Aorta (tissue), 5 donors: Measurements from ENCODE around the gene CLDN6. TPM values are rescaled to one million over a fixed set of nuclear protein-coding genes. Genes with fewer than 3 reads are reported as not detected.
A peak's percentile ranks its signal among the peaks of the same experiment; 100 is the strongest.

ENCODE experiments used
- ATAC-seq: fragments of 200-7000 bp; cut with Tn5 transposase; one replicate; pipeline ENCODE4 v1.9.1; 2022; ENCODE audit warnings: moderate library complexity; ENCODE audit not compliant: low FRiP score
- DNase-seq, 2 donors: peaks; one replicate each; pipeline ENCODE4 v3.0.0-alpha.2; 2020
- H3K27ac ChIP-seq, 2 donors: one replicate each; pipeline ENCODE4 v1.5.1; 2013; ENCODE audit warnings: low read length in 2 of 2, mild to moderate bottlenecking in 2 of 2, moderate library complexity in 2 of 2, control low read depth in 1 of 2, inconsistent platforms in 1 of 2, low read depth in 1 of 2
- H3K27me3 ChIP-seq, 2 donors: one replicate each; pipeline ENCODE4 v1.6.1; 2013; ENCODE audit warnings: control low read depth in 1 of 2, low read length in 1 of 2, mild to moderate bottlenecking in 1 of 2, moderate library complexity in 1 of 2; ENCODE audit not compliant: insufficient read depth in 2 of 2, control insufficient read depth in 1 of 2
- H3K36me3 ChIP-seq, 2 donors: one replicate each; pipeline ENCODE4 v1.6.1; 2013; ENCODE audit warnings: control low read depth in 1 of 2, low read length in 1 of 2, mild to moderate bottlenecking in 1 of 2; ENCODE audit not compliant: insufficient read depth in 2 of 2, control insufficient read depth in 1 of 2
- H3K4me1 ChIP-seq, 2 donors: one replicate each; pipeline ENCODE4 v1.6.1; 2013; ENCODE audit warnings: low read length in 2 of 2, control low read depth in 1 of 2, mild to moderate bottlenecking in 1 of 2, moderate library complexity in 1 of 2; ENCODE audit not compliant: insufficient read depth in 2 of 2, control insufficient read depth in 1 of 2
- H3K4me3 ChIP-seq, 2 donors: one replicate each; pipeline ENCODE4 v1.5.1; 2013; ENCODE audit warnings: low read length in 2 of 2, control low read depth in 1 of 2, mild to moderate bottlenecking in 1 of 2
- H3K9me3 ChIP-seq: one replicate; pipeline ENCODE4 v1.6.1; 2013; ENCODE audit warnings: mild to moderate bottlenecking, low read length; ENCODE audit not compliant: control insufficient read depth
- WGBS, 2 donors: extraction: QIAGEN DNeasy Blood & Tissue Kit; methylation state at CpG; one replicate each; pipeline ENCODE4 v1.1.7; 2013; 5-methylcytosine and 5-hydroxymethylcytosine counted together
- intact Hi-C, 2 donors: fragments of 100-400 bp; cut with DNase I; formaldehyde crosslinking; loops; one replicate each; pipeline versions ENCODE4 v1.14.2 to v1.15.0; 2022
- polyA plus RNA-seq, 2 donors: library from polyadenylated mRNA; stranded (reverse); fragments of 200-250 nt; gene quantifications; one replicate each; pipeline ENCODE4 v1.2.3, GENCODE V29; 2013
- total RNA-seq, 2 donors: library from RNA; stranded (reverse); fragmentation: NEBNext Ultra II Directional; extraction: Animal tissue kit (Norgen Biotek cat#: 25700); gene quantifications; one replicate each; pipeline ENCODE4 v1.2.1, GENCODE V29; 2021
- donor health status: healthy with polysubstance abuse.
- donor health status: Bipolar disorder and iron deficiency.
- donor health status: DM: no; HTN: no; CAD: no.
- donor health status: DM: no; HTN: no; CAD: no.
- donor health status: DM: yes; HTN: yes; CAD: no.

CLDN6 gene
- total and polyA plus RNA-seq, 4 donors = not detected

- intact Hi-C loops = no loop called here
- H3K27me3 ChIP-seq = no peaks in the 10 kb centered on the region
- WGBS, 2 donors = 71 to 74% methylated on average over 9 to 10 of the region's 10 CpGs
- H3K27ac ChIP-seq = no peak overlapping the region
- DNase-seq (no peak), ATAC-seq (no peak)
- no peak overlapping the region for H3K4me3 ChIP-seq
- no peaks in the 10 kb centered on the region for H3K4me1 ChIP-seq
- no peaks in the 10 kb centered on the region for H3K9me3 ChIP-seq
- no peaks in the 10 kb centered on the region for H3K36me3 ChIP-seq
These were observed 27.1 kb downstream of the CLDN6 start for GRCh38 chr16:2990891-2991290.

- WGBS, 2 donors = 71 to 75% methylated on average over 8 of the region's 8 CpGs
- no peaks in the 10 kb centered on the region for H3K27me3 ChIP-seq
- DNase-seq (no peak), ATAC-seq (no peak)
- H3K27ac ChIP-seq = no peak overlapping the region
- H3K9me3 ChIP-seq = no peaks in the 10 kb centered on the region
- no peaks in the 10 kb centered on the region for H3K36me3 ChIP-seq
- no peak overlapping the region for H3K4me3 ChIP-seq
- intact Hi-C loops = no loop called here
- no peaks in the 10 kb centered on the region for H3K4me1 ChIP-seq
These were observed 29.3 kb downstream of the CLDN6 start for GRCh38 chr16:2988590-2989099.

- WGBS, 2 donors = 75 to 77% methylated on average over 8 of the region's 8 CpGs
- H3K27me3 ChIP-seq = no peaks in the 10 kb centered on the region
- no peak for DNase-seq
- H3K4me3 ChIP-seq = no peak overlapping the region
- H3K27ac ChIP-seq = no peak overlapping the region
- no peaks in the 10 kb centered on the region for H3K9me3 ChIP-seq
- ATAC-seq = no peak
- intact Hi-C loops = no loop called here
- no peaks in the 10 kb centered on the region for H3K36me3 ChIP-seq
- H3K4me1 ChIP-seq = no peaks in the 10 kb centered on the region
These were observed 30.1 kb downstream of the CLDN6 start for GRCh38 chr16:2987833-2988232.

GRCh38 chr16:2987286-2987685 is 30.7 kb downstream of the CLDN6 start:
- H3K4me3 ChIP-seq = no peak overlapping the region
- DNase-seq (no peak), ATAC-seq (no peak)
- no peaks in the 10 kb centered on the region for H3K9me3 ChIP-seq
- 91 to 92% methylated on average over 9 of the region's 9 CpGs for WGBS, 2 donors
- H3K27ac ChIP-seq = no peak overlapping the region
- H3K36me3 ChIP-seq = no peaks in the 10 kb centered on the region
- H3K27me3 ChIP-seq = no peaks in the 10 kb centered on the region
- intact Hi-C loops = no loop called here
- H3K4me1 ChIP-seq = no peaks in the 10 kb centered on the region

- H3K4me3 ChIP-seq = no peak overlapping the region
- H3K36me3 ChIP-seq = no peaks in the 10 kb centered on the region
- DNase-seq = no peak
- H3K27ac ChIP-seq = no peak overlapping the region
- no peak for ATAC-seq
- no peaks in the 10 kb centered on the region for H3K9me3 ChIP-seq
- WGBS, 2 donors = 82 to 85% methylated on average over 17 of the region's 17 CpGs
- intact Hi-C loops = no loop called here
- no peaks in the 10 kb centered on the region for H3K27me3 ChIP-seq
- no peaks in the 10 kb centered on the region for H3K4me1 ChIP-seq
These were observed 31.3 kb downstream of the CLDN6 start for GRCh38 chr16:2986623-2987188.

- WGBS, 2 donors = 29 to 33% methylated on average over 15 of the region's 15 CpGs
- H3K27ac ChIP-seq = no peak overlapping the region
These were observed 32.1 kb downstream of the CLDN6 start for GRCh38 chr16:2985893-2986355.

GRCh38 chr16:2985462-2985861 is 32.5 kb downstream of the CLDN6 start:
- no peaks in the 10 kb centered on the region for H3K36me3 ChIP-seq
- H3K9me3 ChIP-seq = no peaks in the 10 kb centered on the region
- no peak overlapping the region for H3K27ac ChIP-seq
- intact Hi-C loops = no loop called here
- no peak overlapping the region for H3K4me3 ChIP-seq
- H3K27me3 ChIP-seq = no peaks in the 10 kb centered on the region
- DNase-seq (no peak), ATAC-seq (no peak)
- WGBS, 2 donors = 27 to 31% methylated on average over 9 of the region's 9 CpGs
- H3K4me1 ChIP-seq = no peaks in the 10 kb centered on the region

More at GRCh38 chr16:2985893-2986355, 32.1 kb downstream of the CLDN6 start:
- Histone ChIP-seq H3K4me1 (no peaks in the 10 kb centered on the region), H3K27me3 (no peaks in the 10 kb centered on the region), H3K9me3 (no peaks in the 10 kb centered on the region), H3K36me3 (no peaks in the 10 kb centered on the region), H3K4me3 (no peak overlapping the region)
- intact Hi-C loops = no loop called here
- DNase-seq (no peak), ATAC-seq (no peak)

GRCh38 chr16:2983706-2984136 is 34.3 kb downstream of the CLDN6 start:
- H3K4me3 ChIP-seq = no peak overlapping the region

GRCh38 chr16:2982402-2982801 is 35.6 kb downstream of the CLDN6 start:
- H3K4me3 ChIP-seq = no peak overlapping the region
- no peaks in the 10 kb centered on the region for H3K36me3 ChIP-seq
- H3K4me1 ChIP-seq = no peaks in the 10 kb centered on the region
- ATAC-seq = no peak
- H3K27ac ChIP-seq = no peak overlapping the region
- H3K27me3 ChIP-seq = no peaks in the 10 kb centered on the region
- 89 to 91% methylated on average over 5 of the region's 5 CpGs for WGBS, 2 donors
- intact Hi-C loops = no loop called here
- H3K9me3 ChIP-seq = no peaks in the 10 kb centered on the region
- DNase-seq = no peak

More at GRCh38 chr16:2983706-2984136, 34.3 kb downstream of the CLDN6 start:
- Histone ChIP-seq H3K27me3 (no peaks in the 10 kb centered on the region), H3K4me1 (no peaks in the 10 kb centered on the region), H3K36me3 (no peaks in the 10 kb centered on the region), H3K9me3 (no peaks in the 10 kb centered on the region), H3K27ac (no peak overlapping the region)
- peak; percentile 86 to 95 for DNase-seq
- intact Hi-C loops = no loop called here
- WGBS, 2 donors = 9 to 10% methylated on average over 42 of the region's 42 CpGs
- ATAC-seq = peak; percentile 73
